Stimulated activated memory B cell treated with anti-CD40 and anti-IgM and Interleukin-4, amounts not matched to agents 10 μg/mL and 1 μg/mL and 100 μg/mL, for 72 hours (primary cell): ENCODE data around the gene TRPV3.
"Not testable (repeated sequence)": the region's sequence is repeated elsewhere in the genome, so short reads cannot be mapped to it uniquely, and the experiment has no call there.

Source experiments
- ATAC-seq: fragments of 150-1000 bp; cut with Tn5 transposase; 2 replicates; pipeline ENCODE4 v1.10.0; 2021
- H3K27ac Mint-ChIP-seq: one replicate; pipeline ENCODE4 v1.8.0; 2022; ENCODE audit warnings: mild to moderate bottlenecking, mixed read lengths
- H3K27me3 Mint-ChIP-seq: one replicate; pipeline ENCODE4 v1.8.0; 2022; ENCODE audit warnings: mixed read lengths
- H3K36me3 Mint-ChIP-seq: one replicate; pipeline ENCODE4 v1.8.0; 2022; ENCODE audit warnings: mixed read lengths
- H3K4me1 Mint-ChIP-seq: one replicate; pipeline ENCODE4 v1.8.0; 2022; ENCODE audit warnings: mixed read lengths
- H3K4me3 Mint-ChIP-seq: one replicate; pipeline ENCODE4 v1.8.0; 2022; ENCODE audit warnings: mild to moderate bottlenecking, moderate library complexity, mixed read lengths
- H3K9me3 Mint-ChIP-seq: one replicate; pipeline ENCODE4 v1.8.0; 2022; ENCODE audit warnings: mixed read lengths

The TRPV3 gene

GRCh38 chr17:3527896-3528295 is 29.7 kb downstream of the TRPV3 start:
- peaks cover under 1% of the 10 kb centered on the region for H3K4me1 Mint-ChIP-seq
- no peak for ATAC-seq
- H3K27me3 Mint-ChIP-seq: no peaks in the 10 kb centered on the region
- H3K36me3 Mint-ChIP-seq: peaks cover 65% of the 10 kb centered on the region
- no peak overlapping the region for H3K27ac Mint-ChIP-seq
- H3K4me3 Mint-ChIP-seq: no peak overlapping the region
- H3K9me3 Mint-ChIP-seq: no peaks in the 10 kb centered on the region

DNA sequence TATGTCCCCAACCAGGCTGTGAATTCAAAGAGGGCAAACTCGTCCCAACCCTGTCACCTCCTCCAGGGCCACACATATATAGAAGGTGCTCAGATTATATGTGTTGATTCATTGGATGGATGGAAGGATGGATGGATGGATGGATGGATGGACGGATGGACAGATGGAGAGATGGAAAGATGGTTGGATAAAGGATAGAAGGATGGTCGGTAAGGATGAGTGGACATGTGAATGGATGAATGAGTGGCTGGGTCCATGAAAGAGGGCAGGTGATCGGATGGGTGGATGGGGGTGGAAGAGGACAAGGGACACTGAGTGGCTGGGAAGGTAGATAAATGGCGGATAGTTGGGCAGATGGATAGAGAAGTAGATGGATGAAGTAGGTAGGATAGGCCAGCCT is 30.1 kb downstream of the TRPV3 start:
- Mint-ChIP-seq H3K36me3 (peaks cover 61% of the 10 kb centered on the region), H3K27me3 (no peaks in the 10 kb centered on the region), H3K9me3 (no peaks in the 10 kb centered on the region), H3K4me1 (no peaks in the 10 kb centered on the region), H3K27ac (no peak overlapping the region), H3K4me3 (no peak overlapping the region)
- ATAC-seq: no peak

- no peak for ATAC-seq
- no peaks in the 10 kb centered on the region for H3K4me1 Mint-ChIP-seq
- no peak overlapping the region for H3K4me3 Mint-ChIP-seq
- H3K36me3 Mint-ChIP-seq: peaks cover 58% of the 10 kb centered on the region
- H3K27ac Mint-ChIP-seq: no peak overlapping the region
- no peaks in the 10 kb centered on the region for H3K9me3 Mint-ChIP-seq
- H3K27me3 Mint-ChIP-seq: no peaks in the 10 kb centered on the region
Measured at GRCh38 chr17:3526971-3527370, 30.6 kb downstream of the TRPV3 start.

GRCh38 chr17:3526491-3526890 is 31.1 kb downstream of the TRPV3 start:
- ATAC-seq: no peak
- peaks cover 58% of the 10 kb centered on the region for H3K36me3 Mint-ChIP-seq
- no peak overlapping the region for H3K4me3 Mint-ChIP-seq
- no peaks in the 10 kb centered on the region for H3K27me3 Mint-ChIP-seq
- H3K9me3 Mint-ChIP-seq: no peaks in the 10 kb centered on the region
- no peak overlapping the region for H3K27ac Mint-ChIP-seq
- no peaks in the 10 kb centered on the region for H3K4me1 Mint-ChIP-seq

GRCh38 chr17:3524024-3524423 is 33.6 kb downstream of the TRPV3 start:
- no peaks in the 10 kb centered on the region for H3K4me1 Mint-ChIP-seq
- no peaks in the 10 kb centered on the region for H3K9me3 Mint-ChIP-seq
- no peak for ATAC-seq
- no peaks in the 10 kb centered on the region for H3K27me3 Mint-ChIP-seq
- H3K27ac Mint-ChIP-seq: no peak overlapping the region
- no peak overlapping the region for H3K4me3 Mint-ChIP-seq
- peaks cover 55% of the 10 kb centered on the region for H3K36me3 Mint-ChIP-seq

GRCh38 chr17:3519472-3519871 is 38.1 kb downstream of the TRPV3 start:
- not testable (repeated sequence) for ATAC-seq, H3K27ac Mint-ChIP-seq, H3K4me1 Mint-ChIP-seq, H3K4me3 Mint-ChIP-seq, H3K27me3 Mint-ChIP-seq, H3K9me3 Mint-ChIP-seq
- peaks cover 36% of the 10 kb centered on the region for H3K36me3 Mint-ChIP-seq

GRCh38 chr17:3514873-3515272 is 42.7 kb downstream of the TRPV3 start:
- no peaks in the 10 kb centered on the region for H3K4me1 Mint-ChIP-seq
- peaks cover 68% of the 10 kb centered on the region for H3K36me3 Mint-ChIP-seq
- no peak for ATAC-seq
- no peak overlapping the region for H3K4me3 Mint-ChIP-seq
- no peak overlapping the region for H3K27ac Mint-ChIP-seq
- H3K9me3 Mint-ChIP-seq: no peaks in the 10 kb centered on the region
- H3K27me3 Mint-ChIP-seq: no peaks in the 10 kb centered on the region

DNA sequence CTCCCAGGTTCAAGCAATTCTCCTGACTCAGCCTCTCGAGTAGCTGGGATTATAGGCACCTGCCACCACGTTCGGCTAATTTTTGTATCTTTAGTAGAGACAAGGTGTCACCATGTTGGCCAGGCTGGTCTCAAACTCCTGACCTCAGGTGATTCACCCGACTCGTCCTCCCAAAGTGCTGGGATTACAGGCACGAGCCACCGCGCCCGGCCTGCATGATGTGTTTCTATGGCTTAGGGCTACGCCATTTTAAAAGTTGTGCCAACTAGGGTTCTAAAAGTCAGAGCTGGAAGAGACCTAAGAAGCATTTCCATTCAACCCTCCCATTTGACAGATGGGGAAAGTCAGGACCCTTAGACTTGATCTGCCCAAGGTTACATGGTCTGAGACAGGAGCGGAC is 43.4 kb downstream of the TRPV3 start:
- peaks cover 75% of the 10 kb centered on the region for H3K36me3 Mint-ChIP-seq
- not testable (repeated sequence) for ATAC-seq, H3K27me3 Mint-ChIP-seq, H3K4me1 Mint-ChIP-seq, H3K27ac Mint-ChIP-seq, H3K4me3 Mint-ChIP-seq, H3K9me3 Mint-ChIP-seq

GRCh38 chr17:3513305-3514035 is 44.1 kb downstream of the TRPV3 start:
- H3K4me3 Mint-ChIP-seq: no peak overlapping the region
- H3K36me3 Mint-ChIP-seq: peaks cover 75% of the 10 kb centered on the region
- H3K27ac Mint-ChIP-seq: no peak overlapping the region
- no peak for ATAC-seq
- H3K4me1 Mint-ChIP-seq: no peaks in the 10 kb centered on the region
- H3K27me3 Mint-ChIP-seq: no peaks in the 10 kb centered on the region
- H3K9me3 Mint-ChIP-seq: peaks cover 3% of the 10 kb centered on the region

GRCh38 chr17:3512505-3513171 is 45.0 kb downstream of the TRPV3 start:
- Mint-ChIP-seq H3K27ac (no peak overlapping the region), H3K36me3 (peaks cover 75% of the 10 kb centered on the region), H3K4me3 (no peak overlapping the region), H3K27me3 (no peaks in the 10 kb centered on the region), H3K4me1 (no peaks in the 10 kb centered on the region), H3K9me3 (peaks cover 3% of the 10 kb centered on the region)
- no peak for ATAC-seq

DNA sequence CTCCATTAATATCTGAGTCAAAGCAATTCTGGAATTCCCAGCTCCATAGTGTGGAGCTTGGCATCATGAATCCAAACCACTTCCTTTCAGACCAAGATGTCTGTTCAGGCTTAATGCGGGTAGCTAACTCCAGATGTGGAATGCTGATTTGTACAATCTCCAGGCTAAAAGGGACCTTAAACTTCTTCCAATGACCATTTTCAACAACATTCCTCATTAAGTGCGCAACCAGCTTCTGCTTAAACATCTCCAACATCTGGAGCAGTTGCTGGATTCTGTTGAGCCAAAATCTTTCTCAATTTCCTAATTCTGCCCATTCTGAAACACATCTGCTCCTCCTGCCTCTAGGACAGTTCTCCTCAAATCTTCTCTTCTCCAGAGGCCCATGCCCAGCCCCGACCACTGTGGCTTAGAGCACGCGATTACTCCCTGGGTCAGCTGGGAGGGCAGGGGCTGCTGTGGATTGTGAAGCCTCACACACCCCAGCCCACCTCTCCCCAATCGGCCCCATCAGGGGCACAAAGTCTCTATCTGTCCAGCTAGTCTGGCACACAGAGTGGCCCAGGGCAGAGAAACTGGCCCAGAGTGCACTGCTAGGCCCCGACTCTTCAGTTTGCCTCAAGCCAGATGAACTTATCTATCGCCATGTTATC is 45.6 kb downstream of the TRPV3 start:
- H3K4me1 Mint-ChIP-seq: no peaks in the 10 kb centered on the region
- no peak for ATAC-seq
- H3K27ac Mint-ChIP-seq: no peak overlapping the region
- H3K9me3 Mint-ChIP-seq: peaks cover 3% of the 10 kb centered on the region
- no peaks in the 10 kb centered on the region for H3K27me3 Mint-ChIP-seq
- H3K4me3 Mint-ChIP-seq: no peak overlapping the region
- peaks cover 75% of the 10 kb centered on the region for H3K36me3 Mint-ChIP-seq

DNA sequence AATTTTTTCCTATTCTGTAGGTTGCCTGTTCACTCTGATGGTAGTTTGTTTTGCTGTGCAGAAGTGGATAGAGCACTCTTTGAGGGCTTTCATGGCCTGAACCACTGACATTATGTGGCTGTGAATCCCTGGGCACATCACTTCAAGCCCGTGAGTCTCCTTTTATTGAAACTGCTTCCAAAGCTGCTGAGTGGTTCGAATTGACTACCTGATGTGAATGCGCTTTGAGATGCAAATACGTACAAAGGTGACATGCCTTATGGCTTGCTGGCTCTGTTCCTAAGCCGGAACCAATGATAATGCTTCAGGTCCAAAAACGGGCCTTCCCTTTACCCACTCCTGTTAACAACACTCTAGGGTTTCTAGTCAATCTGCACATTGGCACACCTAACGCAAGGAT is 47.5 kb downstream of the TRPV3 start:
- Mint-ChIP-seq H3K27ac (no peak overlapping the region), H3K4me3 (no peak overlapping the region), H3K36me3 (peaks cover 65% of the 10 kb centered on the region), H3K9me3 (peaks cover 3% of the 10 kb centered on the region), H3K27me3 (no peaks in the 10 kb centered on the region), H3K4me1 (no peaks in the 10 kb centered on the region)
- ATAC-seq: no peak

- no peaks in the 10 kb centered on the region for H3K4me1 Mint-ChIP-seq
- ATAC-seq: no peak
- H3K4me3 Mint-ChIP-seq: no peak overlapping the region
- H3K27me3 Mint-ChIP-seq: no peaks in the 10 kb centered on the region
- H3K27ac Mint-ChIP-seq: no peak overlapping the region
- peaks cover 3% of the 10 kb centered on the region for H3K9me3 Mint-ChIP-seq
- peaks cover 43% of the 10 kb centered on the region for H3K36me3 Mint-ChIP-seq
Measured at GRCh38 chr17:3507869-3508268, 49.7 kb downstream of the TRPV3 start.

DNA sequence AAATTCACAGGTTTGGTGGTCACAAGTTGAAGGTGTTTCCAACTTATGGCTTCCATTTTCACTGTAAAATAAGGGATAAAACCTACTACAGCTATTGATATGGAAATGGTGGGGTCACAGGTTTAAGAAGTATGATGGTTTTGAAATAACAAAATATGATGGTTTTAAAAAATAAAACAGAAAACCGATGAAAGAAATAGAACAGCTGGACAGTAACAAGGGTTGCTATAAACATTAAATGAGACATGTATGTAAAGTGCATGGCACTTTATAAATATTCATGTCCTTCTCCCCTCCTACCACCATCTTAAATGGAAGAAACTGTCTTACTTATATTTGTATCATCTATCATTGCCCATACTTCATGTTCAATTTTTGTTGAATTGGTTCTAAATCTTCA is 50.5 kb downstream of the TRPV3 start:
- H3K27ac Mint-ChIP-seq: no peak overlapping the region
- no peaks in the 10 kb centered on the region for H3K27me3 Mint-ChIP-seq
- H3K9me3 Mint-ChIP-seq: peaks cover 3% of the 10 kb centered on the region
- no peak for ATAC-seq
- H3K4me1 Mint-ChIP-seq: no peaks in the 10 kb centered on the region
- H3K36me3 Mint-ChIP-seq: peaks cover 35% of the 10 kb centered on the region
- H3K4me3 Mint-ChIP-seq: no peak overlapping the region

- peaks cover 3% of the 10 kb centered on the region for H3K9me3 Mint-ChIP-seq
Measured at GRCh38 chr17:3506054-3506453, 51.6 kb downstream of the TRPV3 start.

DNA sequence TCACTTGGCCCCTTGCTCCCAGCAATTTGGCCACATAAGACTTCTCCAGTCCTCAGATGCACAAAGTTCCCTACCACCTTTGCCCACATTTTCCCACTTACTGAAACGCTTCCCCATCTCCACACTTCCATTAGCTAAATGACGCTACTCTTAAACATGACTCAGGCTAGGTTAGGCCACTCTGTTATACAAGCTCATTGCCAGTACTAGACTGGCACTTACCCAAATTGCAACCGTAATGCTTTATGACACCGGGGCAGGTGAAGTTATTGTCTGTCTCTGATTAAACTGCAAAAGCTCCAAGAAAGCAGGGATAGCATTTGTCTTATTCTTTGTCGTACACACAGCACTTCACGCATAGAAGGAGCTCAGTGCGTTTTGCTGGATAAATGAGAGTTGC is 52.6 kb downstream of the TRPV3 start:
- H3K4me3 Mint-ChIP-seq: no peak overlapping the region
- no peak overlapping the region for H3K27ac Mint-ChIP-seq
- ATAC-seq: no peak
- no peaks in the 10 kb centered on the region for H3K4me1 Mint-ChIP-seq
- peaks cover 20% of the 10 kb centered on the region for H3K36me3 Mint-ChIP-seq
- H3K27me3 Mint-ChIP-seq: no peaks in the 10 kb centered on the region
- H3K9me3 Mint-ChIP-seq: peaks cover 3% of the 10 kb centered on the region

More at GRCh38 chr17:3506054-3506453, 51.6 kb downstream of the TRPV3 start:
- Mint-ChIP-seq H3K27ac (no peak overlapping the region), H3K4me3 (no peak overlapping the region), H3K4me1 (no peaks in the 10 kb centered on the region), H3K27me3 (no peaks in the 10 kb centered on the region), H3K36me3 (peaks cover 26% of the 10 kb centered on the region)
- ATAC-seq: no peak
